ES-I3 (cell line): ENCODE measurements around the gene GFPT2.
A peak's percentile ranks its signal among the peaks of the same experiment; 100 is the strongest.

Source experiments
- H3K36me3 ChIP-seq: 2 replicates; pipeline ENCODE4 v1.6.1; 2013; ENCODE audit warnings: mild to moderate bottlenecking, low read length, control low read depth, moderate library complexity; ENCODE audit not compliant: insufficient read depth
- H3K4me1 ChIP-seq: 2 replicates; pipeline ENCODE4 v1.6.1; 2013; ENCODE audit warnings: mild to moderate bottlenecking, control low read depth, low read length; ENCODE audit not compliant: insufficient read depth
- H3K9ac ChIP-seq: 2 replicates; pipeline ENCODE4 v1.6.1; 2013; ENCODE audit warnings: low read depth, mild to moderate bottlenecking, low read length, moderate library complexity
- H3K9me3 ChIP-seq: 2 replicates; pipeline ENCODE4 v1.6.1; 2013; ENCODE audit warnings: mild to moderate bottlenecking, low read length, moderate library complexity; ENCODE audit not compliant: control insufficient read depth, insufficient read depth

Gene GFPT2

DNA sequence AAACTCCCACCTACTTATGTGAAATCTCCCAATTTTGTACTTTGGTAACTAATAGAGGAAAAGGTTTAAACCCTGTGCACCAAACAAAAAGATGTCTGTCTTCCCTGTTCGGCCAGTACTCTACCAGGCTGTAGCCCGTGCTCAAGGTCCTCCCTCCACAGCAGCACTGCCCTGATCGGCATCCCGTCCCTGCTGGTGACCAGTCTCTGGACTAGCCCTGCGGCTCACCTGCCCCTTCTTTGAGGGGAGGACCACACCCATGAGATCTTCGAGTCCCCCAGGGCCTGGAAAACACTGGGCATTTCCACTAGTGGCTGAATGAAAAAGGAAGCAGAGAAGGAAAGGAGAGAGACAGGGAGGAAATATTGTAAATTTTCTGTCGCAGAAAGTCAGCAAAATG lies 2.8 kb downstream of the GFPT2 start:
- H3K9me3 ChIP-seq: no peaks in the 10 kb centered on the region
- H3K4me1 ChIP-seq: peaks cover 37% of the 10 kb centered on the region
- no peak overlapping the region for H3K9ac ChIP-seq
- peaks cover 6% of the 10 kb centered on the region; the same call in 1 of the 2 replicates for H3K36me3 ChIP-seq

GRCh38 chr5:180349391-180349790 lies 3.7 kb downstream of the GFPT2 start:
- Histone ChIP-seq H3K9me3 (no peaks in the 10 kb centered on the region), H3K36me3 (peaks cover 6% of the 10 kb centered on the region; the same call in 1 of the 2 replicates), H3K9ac (no peak overlapping the region), H3K4me1 (peaks cover 44% of the 10 kb centered on the region)

DNA sequence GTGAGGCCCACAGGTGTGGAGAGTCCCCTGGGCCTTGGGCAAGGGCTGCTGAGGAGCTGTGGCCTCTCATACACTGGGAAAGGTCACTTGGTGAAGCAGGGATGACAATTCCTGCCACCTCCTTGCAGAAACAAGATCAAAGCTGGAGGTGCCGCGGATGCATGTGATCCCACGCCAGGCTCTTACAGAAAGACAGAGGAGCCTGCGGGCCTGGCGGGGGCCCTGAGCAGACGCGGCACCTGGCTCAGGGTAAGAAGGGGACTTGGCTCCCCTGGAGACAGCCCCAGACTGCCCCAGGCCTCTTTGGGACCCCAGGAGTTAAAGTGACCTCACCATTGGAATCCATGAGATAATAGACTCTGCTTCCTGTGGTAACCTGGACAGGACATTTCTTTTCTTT lies 4.8 kb downstream of the GFPT2 start:
- Histone ChIP-seq H3K4me1 (peaks cover 53% of the 10 kb centered on the region), H3K36me3 (peaks cover 6% of the 10 kb centered on the region; the same call in 1 of the 2 replicates), H3K9me3 (no peaks in the 10 kb centered on the region), H3K9ac (no peak overlapping the region)

DNA sequence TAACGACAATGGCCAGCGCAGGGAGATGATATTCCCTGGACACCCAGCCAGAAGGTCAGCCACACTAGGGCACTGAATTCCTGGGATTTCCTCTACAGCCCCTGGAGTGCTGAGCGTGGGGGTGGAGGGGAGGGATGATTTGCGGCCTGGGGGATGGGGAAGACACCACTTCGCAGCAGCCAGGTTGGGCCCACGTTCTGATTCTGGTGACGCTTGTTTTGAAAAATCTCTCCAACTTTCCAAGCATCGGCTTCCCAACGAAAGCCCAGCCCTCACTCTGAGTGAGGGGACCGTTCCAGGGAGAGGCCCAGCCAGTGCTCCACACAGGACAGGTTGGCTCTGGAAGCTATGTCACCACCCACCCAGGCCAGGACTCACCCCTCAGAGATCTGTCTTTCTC lies 5.4 kb downstream of the GFPT2 start:
- peaks cover 56% of the 10 kb centered on the region for H3K4me1 ChIP-seq
- peaks cover 6% of the 10 kb centered on the region; the same call in 1 of the 2 replicates for H3K36me3 ChIP-seq
- H3K9me3 ChIP-seq: no peaks in the 10 kb centered on the region
- no peak overlapping the region for H3K9ac ChIP-seq

GRCh38 chr5:180346358-180346757 lies 6.8 kb downstream of the GFPT2 start:
- H3K36me3 ChIP-seq: peaks cover 6% of the 10 kb centered on the region; the same call in 1 of the 2 replicates
- H3K4me1 ChIP-seq: peaks cover 61% of the 10 kb centered on the region
- no peaks in the 10 kb centered on the region for H3K9me3 ChIP-seq
- H3K9ac ChIP-seq: no peak overlapping the region

- Histone ChIP-seq H3K4me1 (peaks cover 59% of the 10 kb centered on the region), H3K9me3 (no peaks in the 10 kb centered on the region), H3K36me3 (peaks cover 6% of the 10 kb centered on the region; the same call in 1 of the 2 replicates), H3K9ac (no peak overlapping the region)
Observed at GRCh38 chr5:180345781-180346180, 7.4 kb downstream of the GFPT2 start.

DNA sequence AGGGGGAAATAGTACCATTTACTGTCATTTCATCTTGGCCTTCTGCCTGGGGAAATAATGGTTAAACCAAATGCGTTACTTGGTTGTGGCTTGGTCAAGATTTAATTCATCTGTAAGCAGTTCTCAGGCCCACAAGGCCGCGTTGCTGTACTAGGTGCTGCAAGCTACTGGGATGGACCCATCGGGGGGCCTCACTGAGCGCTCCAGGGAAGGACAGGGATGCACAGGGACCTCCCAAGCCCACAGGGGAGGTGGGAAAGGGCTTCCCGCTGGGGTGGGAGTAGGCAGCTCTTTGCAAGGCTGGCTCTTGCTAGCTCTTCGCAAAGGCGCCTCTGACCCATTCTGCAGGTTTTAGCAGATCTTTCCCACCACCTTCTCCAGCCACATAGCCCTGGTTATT lies 8.0 kb downstream of the GFPT2 start:
- Histone ChIP-seq H3K9me3 (no peaks in the 10 kb centered on the region), H3K36me3 (peaks cover 6% of the 10 kb centered on the region; the same call in 1 of the 2 replicates), H3K9ac (no peak overlapping the region), H3K4me1 (peaks cover 53% of the 10 kb centered on the region)

DNA sequence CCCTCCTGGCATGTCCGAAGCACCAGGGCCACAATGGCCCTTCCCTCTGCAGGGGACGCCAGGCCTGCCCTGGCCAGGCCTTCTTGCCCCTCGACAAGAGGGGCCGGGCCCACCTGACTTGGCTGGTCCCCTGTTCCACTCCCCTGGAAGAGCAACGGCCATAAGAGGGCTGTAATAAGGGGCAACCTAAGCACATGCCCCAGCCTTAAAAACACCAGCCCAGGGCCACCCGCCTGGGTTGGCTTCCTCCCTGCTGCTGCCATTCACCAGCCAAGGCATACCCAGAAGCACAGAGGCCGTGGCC lies 8.5 kb downstream of the GFPT2 start:
- peaks cover 3% of the 10 kb centered on the region; the same call in 1 of the 2 replicates for H3K36me3 ChIP-seq
- peaks cover 52% of the 10 kb centered on the region for H3K4me1 ChIP-seq

DNA sequence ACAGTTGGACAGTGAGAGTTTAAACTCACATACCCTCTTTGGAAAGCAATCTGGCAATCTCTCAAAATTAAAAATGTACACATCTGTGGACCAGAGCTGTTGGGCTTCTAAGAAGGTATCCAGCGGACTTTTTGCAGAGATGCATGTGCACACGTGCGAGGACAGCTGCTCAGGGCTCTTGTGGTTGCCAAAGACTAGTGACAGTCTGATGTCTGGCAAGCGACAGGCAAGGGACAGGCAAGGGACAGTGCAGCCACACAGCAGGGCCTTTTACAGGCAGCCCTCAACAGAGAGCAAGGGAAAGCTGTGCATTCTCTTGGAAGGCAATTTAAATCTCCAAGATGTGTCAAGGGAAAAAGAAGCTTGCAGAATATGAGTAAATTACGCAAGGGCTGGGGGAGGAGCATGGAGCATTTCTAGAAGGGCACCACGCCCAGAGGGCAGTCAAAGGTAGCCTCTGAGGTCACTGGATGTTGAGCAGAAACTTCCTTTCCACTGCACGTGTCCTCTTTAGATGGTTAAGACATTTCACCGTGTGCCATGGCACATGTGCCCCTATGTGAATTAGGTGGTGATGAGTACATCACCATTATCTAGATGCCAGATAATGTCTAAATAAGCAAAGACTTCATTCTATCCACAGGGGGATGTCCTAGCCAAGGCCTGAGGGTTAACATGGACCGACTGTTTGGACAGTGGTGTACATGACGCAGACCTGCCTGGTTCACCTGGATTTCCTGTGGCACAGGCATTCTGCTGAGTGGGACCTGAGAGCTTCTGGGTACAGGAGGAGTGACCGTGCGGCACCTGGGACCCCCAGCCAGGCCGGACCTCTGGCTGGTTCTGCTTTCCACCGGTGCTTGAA lies 9.1 kb downstream of the GFPT2 start:
- Histone ChIP-seq H3K9ac (no peak overlapping the region), H3K36me3 (no peaks in the 10 kb centered on the region; the same call in 1 of the 2 replicates), H3K9me3 (no peaks in the 10 kb centered on the region), H3K4me1 (peaks cover 52% of the 10 kb centered on the region)

More for the DNA sequence above, 8.5 kb downstream of the GFPT2 start:
- Histone ChIP-seq H3K9me3 (no peaks in the 10 kb centered on the region), H3K9ac (no peak overlapping the region)

DNA sequence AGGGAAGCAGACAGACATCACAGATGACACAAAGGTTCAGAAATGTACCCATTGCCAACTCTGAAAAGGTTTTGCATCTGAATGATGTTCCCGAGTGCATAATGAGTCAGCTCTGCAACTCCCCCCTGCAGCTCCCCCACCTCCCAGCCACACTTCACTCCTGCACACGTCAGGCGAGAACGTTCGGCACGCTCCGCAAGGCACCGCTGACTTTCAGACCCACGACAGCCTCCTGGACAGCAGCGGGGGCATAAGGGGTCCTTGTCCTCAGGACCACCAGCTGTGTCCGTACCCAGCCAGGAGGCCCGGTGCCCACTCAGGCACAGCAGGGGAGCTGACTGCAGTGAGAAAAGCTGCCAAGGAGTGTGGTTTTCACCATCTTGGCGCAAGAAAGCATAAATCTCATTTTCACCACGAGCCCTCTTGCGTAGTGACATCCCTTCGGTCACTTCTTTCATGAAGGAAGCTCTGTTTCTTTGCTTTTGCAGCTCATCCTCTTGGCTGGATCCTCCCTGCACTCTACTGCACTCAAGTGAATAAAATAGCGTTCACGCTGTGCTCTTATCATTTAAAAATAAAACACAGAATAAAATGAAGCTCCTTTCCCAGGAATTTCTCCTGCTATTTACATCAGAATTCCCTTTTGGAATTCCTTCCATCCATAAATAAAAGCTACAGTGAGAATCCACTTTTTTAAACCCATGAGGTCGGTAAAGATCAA lies 9.9 kb downstream of the GFPT2 start:
- Histone ChIP-seq H3K9me3 (no peaks in the 10 kb centered on the region), H3K4me1 (peaks cover 49% of the 10 kb centered on the region), H3K9ac (peak overlapping the region; percentile 10; the same call in 1 of the 2 replicates), H3K36me3 (peaks cover 5% of the 10 kb centered on the region)

GRCh38 chr5:180341595-180341994 lies 11.5 kb downstream of the GFPT2 start:
- H3K9ac ChIP-seq: no peak overlapping the region
- H3K4me1 ChIP-seq: peaks cover 39% of the 10 kb centered on the region
- peaks cover 9% of the 10 kb centered on the region for H3K36me3 ChIP-seq
- H3K9me3 ChIP-seq: no peaks in the 10 kb centered on the region

DNA sequence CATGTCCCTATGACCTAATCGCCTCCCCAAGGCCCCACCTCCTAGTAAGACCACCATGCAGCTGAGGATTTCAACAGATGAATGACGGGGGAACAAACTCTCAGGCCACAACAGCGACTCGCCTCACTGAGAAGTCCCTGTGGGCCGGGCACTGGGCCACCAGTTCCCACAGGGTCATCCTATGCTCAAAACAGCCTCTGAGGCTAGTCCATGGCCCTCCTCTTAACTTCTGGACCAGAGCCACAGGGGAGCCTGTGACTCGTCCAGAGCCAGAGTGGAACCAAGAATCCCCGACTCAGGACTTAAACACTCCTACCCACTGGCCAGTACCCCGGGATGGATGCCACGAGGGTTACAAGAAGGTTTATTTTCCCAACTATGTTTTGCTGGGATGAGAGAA lies 12.3 kb downstream of the GFPT2 start:
- Histone ChIP-seq H3K4me1 (peaks cover 33% of the 10 kb centered on the region), H3K36me3 (peaks cover 13% of the 10 kb centered on the region), H3K9ac (no peak overlapping the region), H3K9me3 (no peaks in the 10 kb centered on the region)

GRCh38 chr5:180339583-180340183 lies 13.5 kb downstream of the GFPT2 start:
- Histone ChIP-seq H3K9ac (no peak overlapping the region), H3K36me3 (peaks cover 21% of the 10 kb centered on the region), H3K4me1 (peaks cover 24% of the 10 kb centered on the region), H3K9me3 (no peaks in the 10 kb centered on the region)

- peaks cover 10% of the 10 kb centered on the region; the same call in 1 of the 2 replicates for H3K4me1 ChIP-seq
- no peak overlapping the region for H3K9ac ChIP-seq
- H3K9me3 ChIP-seq: no peaks in the 10 kb centered on the region
- peaks cover 27% of the 10 kb centered on the region for H3K36me3 ChIP-seq
Observed at GRCh38 chr5:180338001-180338707, 15.0 kb downstream of the GFPT2 start.
